ENCODE measurements around the gene TAS2R60. TPM values are rescaled to one million over a fixed set of nuclear protein-coding genes. Genes with fewer than 3 reads are reported as not detected.
"Not testable (repeated sequence)": the region's sequence is repeated elsewhere in the genome, so short reads cannot be mapped to it uniquely, and the experiment has no call there.

TAS2R60 gene
- total RNA-seq, 4 donors from 2014 or later: not detected

DNA sequence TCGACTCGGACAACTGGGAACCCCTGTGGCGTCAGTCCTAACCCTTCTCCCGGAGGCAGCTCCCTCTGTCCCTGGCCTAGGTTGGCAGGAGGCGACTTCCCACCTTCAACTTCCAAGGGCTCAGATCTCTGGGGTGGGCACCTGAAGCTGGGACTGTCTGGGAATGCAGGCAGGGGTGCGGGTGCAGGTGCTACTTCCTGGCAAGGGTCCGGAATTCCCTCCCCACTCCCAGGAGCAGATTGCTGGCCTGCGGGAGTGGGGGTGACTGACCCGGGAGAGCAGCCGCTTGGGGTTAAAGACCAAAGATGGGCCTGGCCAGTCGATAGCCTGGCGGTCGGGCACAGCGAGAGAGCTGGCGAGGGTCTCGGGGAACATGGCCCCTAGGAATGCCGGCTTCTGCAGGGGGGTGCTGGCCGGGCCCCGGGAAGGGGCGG, 35.0 kb upstream of the TAS2R60 start:
- DNase-seq (ENCODE audit: low spot score in 2 of 2): no peak
- Histone ChIP-seq H3K27me3 (no peaks in the 10 kb centered on the region), H3K27ac (peak overlapping the region; percentile 15), H3K36me3 (no peaks in the 10 kb centered on the region), H3K4me1 (peaks cover 48% of the 10 kb centered on the region), H3K9me3 (no peaks in the 10 kb centered on the region), H3K4me3 (peak overlapping the region; percentile 54)
- no peak for TF ChIP-seq POLR2AphosphoS5 (IDR thresholded peaks at IDR 0.05)
- TF ChIP-seq EP300 (IDR thresholded peaks at IDR 0.05): no peak
- TF ChIP-seq, protein P1, sequence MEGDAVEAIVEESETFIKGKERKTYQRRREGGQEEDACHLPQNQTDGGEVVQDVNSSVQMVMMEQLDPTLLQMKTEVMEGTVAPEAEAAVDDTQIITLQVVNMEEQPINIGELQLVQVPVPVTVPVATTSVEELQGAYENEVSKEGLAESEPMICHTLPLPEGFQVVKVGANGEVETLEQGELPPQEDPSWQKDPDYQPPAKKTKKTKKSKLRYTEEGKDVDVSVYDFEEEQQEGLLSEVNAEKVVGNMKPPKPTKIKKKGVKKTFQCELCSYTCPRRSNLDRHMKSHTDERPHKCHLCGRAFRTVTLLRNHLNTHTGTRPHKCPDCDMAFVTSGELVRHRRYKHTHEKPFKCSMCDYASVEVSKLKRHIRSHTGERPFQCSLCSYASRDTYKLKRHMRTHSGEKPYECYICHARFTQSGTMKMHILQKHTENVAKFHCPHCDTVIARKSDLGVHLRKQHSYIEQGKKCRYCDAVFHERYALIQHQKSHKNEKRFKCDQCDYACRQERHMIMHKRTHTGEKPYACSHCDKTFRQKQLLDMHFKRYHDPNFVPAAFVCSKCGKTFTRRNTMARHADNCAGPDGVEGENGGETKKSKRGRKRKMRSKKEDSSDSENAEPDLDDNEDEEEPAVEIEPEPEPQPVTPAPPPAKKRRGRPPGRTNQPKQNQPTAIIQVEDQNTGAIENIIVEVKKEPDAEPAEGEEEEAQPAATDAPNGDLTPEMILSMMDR (IDR thresholded peaks at IDR 0.05): no peak
- no peak for TF ChIP-seq POLR2A (IDR thresholded peaks at IDR 0.05)
- 40% methylated on average over 14 of the region's 20 CpGs for WGBS

DNA sequence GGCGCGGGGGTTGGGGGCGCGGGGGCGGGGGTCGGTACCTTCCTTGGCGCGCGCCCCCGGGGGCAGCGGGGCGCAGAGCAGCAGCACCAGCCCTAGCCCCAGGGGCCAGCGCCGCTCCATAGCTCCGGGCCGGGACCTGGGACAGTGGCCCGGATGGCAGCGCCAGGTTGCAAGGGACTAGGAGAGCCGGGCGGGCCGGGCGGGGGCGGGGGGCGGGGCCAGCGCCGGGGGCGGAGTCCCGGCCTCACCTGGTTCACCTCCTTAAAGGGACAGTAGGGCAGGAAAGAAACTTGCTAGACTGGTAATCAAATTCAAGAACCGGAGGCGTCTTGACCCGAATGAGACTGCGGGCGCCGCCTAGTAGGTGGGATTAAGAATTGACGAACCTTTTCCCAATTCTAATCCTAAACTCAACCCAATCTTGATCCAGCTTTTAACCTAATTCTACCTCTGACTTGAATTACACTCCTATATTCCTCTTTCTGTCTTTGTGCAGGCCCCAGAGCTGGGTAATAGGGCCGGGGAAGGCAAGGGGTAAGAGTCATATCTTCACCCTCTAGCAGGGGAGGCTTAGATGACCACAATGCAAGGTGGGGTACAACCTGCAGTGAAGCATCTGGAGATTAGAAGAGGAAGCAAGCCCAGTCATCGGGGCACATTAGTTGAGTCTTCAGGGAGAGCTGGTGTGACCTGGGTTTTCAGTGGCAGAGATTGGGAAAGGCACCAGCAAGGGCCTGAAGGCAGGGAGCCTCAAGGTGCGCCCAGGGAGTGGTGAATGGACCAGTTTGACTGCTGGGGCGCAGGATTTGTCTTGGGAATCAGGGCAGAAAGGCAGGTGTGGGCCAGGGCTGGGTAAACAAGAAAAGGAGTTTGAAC, 34.3 kb upstream of the TAS2R60 start, which contains the start of gene EPHA1:
Gene EPHA1, minus strand, starts transcription at position 171 of the 876 bp plus-strand sequence. Its CDS starts 51 bp downstream, at position 120.
- Histone ChIP-seq H3K4me1 (peaks cover 48% of the 10 kb centered on the region), H3K4me3 (peak within 1 kb of the TSS; percentile 54), H3K27ac (peak within 1 kb of the TSS; percentile 74), H3K27me3 (no peaks in the 10 kb centered on the region), H3K9me3 (no peaks in the 10 kb centered on the region), H3K36me3 (no peaks in the 10 kb centered on the region)
- DNase-seq (ENCODE audit: low spot score in 2 of 2): no peak
- 17% methylated on average over 11 of the region's 39 CpGs for WGBS
- TF ChIP-seq, protein P1 (IDR thresholded peaks at IDR 0.05): peak in 1 of 2 donors; percentile 34
- TF ChIP-seq EP300 (IDR thresholded peaks at IDR 0.05) (no peak), POLR2AphosphoS5 (IDR thresholded peaks at IDR 0.05) (no peak), POLR2A (IDR thresholded peaks at IDR 0.05) (no peak)

DNA sequence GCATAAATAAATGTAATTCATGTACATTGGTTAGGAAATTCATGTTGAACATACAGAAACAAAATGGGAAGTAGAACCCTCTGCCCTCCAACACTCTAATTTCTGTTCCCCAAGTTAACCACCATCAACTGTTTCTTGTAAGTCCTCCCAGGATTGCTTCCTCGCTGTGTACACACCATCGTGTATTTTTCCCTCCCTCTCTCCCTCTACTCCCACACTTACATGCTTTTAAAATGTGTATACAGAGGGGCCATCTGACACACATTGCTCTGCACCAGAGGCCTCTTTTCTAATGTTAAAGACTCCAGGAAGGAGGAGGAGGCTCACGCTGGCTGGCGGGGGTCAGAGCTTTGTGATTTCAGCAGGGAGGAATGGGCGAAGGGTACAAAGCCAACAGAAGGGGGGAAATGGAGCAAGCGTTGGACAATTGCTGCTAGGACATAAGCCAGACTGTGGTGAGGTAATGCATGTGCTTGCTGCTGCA, 32.7 kb upstream of the TAS2R60 start:
- TF ChIP-seq POLR2A (IDR thresholded peaks at IDR 0.05) (no peak), EP300 (IDR thresholded peaks at IDR 0.05) (no peak), POLR2AphosphoS5 (IDR thresholded peaks at IDR 0.05) (no peak)
- TF ChIP-seq, protein P1 (IDR thresholded peaks at IDR 0.05): no peak
- 44% methylated on average over 6 of the region's 6 CpGs for WGBS
- DNase-seq (ENCODE audit: low spot score in 2 of 2): peak in 1 of 2 donors; percentile 73
- no peak overlapping the region for H3K4me3 ChIP-seq
- no peaks in the 10 kb centered on the region for H3K9me3 ChIP-seq
- no peaks in the 10 kb centered on the region for H3K27me3 ChIP-seq
- H3K36me3 ChIP-seq: no peaks in the 10 kb centered on the region
- H3K4me1 ChIP-seq: peaks cover 41% of the 10 kb centered on the region
- no peak overlapping the region for H3K27ac ChIP-seq

DNA sequence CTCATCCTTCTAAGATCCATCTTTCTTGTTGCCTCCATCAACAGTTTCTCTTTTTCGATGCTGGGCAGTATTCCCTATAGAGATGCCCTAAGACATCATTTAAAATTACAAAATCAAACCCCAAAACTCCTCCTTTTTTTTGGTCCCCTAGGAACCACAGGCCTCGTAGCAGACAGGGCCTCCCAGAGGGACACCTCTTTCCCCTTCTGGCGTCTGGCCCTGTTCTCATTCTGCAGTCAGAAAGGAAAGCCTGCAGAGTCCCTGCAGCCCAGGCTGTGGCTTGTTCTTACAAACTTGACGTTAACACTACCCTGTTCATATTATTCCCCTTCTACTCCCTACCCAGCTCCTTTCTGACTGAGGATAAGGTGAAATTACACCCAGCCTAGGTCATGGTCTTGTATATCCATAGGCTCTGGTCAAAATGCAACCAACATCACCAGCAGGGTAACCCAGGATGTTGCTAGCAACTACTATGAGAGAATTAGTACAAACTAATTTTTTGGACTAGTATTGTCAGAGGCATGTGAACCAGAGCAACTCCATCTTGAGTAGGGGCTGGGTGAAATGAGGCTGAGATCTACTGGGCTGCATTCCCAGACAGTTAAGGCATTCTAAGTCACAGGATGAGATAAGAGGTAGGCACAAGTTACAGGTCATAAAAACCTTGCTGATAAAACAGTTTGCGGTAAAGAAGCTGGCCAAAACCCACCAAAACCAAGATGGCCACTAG, 31.1 kb upstream of the TAS2R60 start:
- no peak overlapping the region for H3K4me3 ChIP-seq
- WGBS: 85% methylated on average over 5 of the region's 5 CpGs
- H3K9me3 ChIP-seq: no peaks in the 10 kb centered on the region
- no peaks in the 10 kb centered on the region for H3K27me3 ChIP-seq
- peaks cover 45% of the 10 kb centered on the region for H3K4me1 ChIP-seq
- no peak overlapping the region for H3K27ac ChIP-seq
- TF ChIP-seq, protein P1 (IDR thresholded peaks at IDR 0.05): no peak
- TF ChIP-seq EP300 (IDR thresholded peaks at IDR 0.05): no peak
- H3K36me3 ChIP-seq: no peaks in the 10 kb centered on the region
- DNase-seq (ENCODE audit: low spot score in 2 of 2): no peak

DNA sequence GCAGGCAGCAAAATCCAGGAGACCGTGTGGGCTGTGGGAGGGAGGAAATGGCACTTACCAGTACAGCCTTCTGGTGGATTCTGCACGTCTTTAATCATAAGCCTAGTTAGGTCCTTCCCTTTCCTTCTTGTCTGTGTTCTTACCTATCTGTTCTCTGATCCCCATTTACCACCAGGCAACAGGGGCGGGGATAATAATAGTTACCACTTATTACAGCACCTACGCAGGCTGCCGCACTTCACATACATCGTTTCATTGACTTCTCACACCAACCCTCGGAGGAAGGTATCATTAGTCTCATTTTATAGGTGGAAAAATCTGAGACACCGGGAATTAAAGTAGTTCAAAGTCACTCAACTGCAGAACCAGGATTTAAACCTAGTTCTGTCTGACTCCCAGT, 30.1 kb upstream of the TAS2R60 start:
- WGBS: 80% methylated on average over 8 of the region's 8 CpGs
- no peaks in the 10 kb centered on the region for H3K27me3 ChIP-seq
- DNase-seq (ENCODE audit: low spot score in 2 of 2): no peak
- H3K4me1 ChIP-seq: peaks cover 35% of the 10 kb centered on the region
- no peak overlapping the region for H3K4me3 ChIP-seq
- no peak for TF ChIP-seq POLR2A (IDR thresholded peaks at IDR 0.05)
- TF ChIP-seq, protein P1 (IDR thresholded peaks at IDR 0.05): no peak
- TF ChIP-seq EP300 (IDR thresholded peaks at IDR 0.05): no peak
- TF ChIP-seq POLR2AphosphoS5 (IDR thresholded peaks at IDR 0.05): no peak
- H3K27ac ChIP-seq: no peak overlapping the region
- no peaks in the 10 kb centered on the region for H3K9me3 ChIP-seq
- H3K36me3 ChIP-seq: no peaks in the 10 kb centered on the region

DNA sequence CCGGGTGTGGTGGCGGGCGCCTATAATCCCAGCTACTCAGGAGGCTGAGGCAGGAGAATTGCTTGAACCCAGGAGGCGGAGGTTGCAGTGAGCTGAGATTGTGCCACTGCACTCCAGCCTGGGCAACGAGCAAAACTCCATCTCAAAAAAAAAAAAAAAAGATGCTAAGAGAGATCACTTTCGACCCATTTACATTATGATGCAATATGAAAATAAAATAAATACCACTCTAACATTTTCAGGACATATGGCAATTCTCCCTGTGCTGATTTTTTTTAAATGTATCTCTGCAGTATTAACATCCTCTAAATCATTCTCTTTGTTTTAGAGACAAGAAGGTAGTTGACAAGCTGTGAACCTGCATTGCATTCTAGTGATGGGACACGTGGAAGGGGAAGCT, 28.0 kb upstream of the TAS2R60 start:
- 84% methylated on average over 7 of the region's 7 CpGs for WGBS
- not testable (repeated sequence) for H3K4me3 ChIP-seq; DNase-seq (ENCODE audit: low spot score in 2 of 2); H3K36me3 ChIP-seq; H3K27me3 ChIP-seq; H3K9me3 ChIP-seq; H3K27ac ChIP-seq
- H3K4me1 ChIP-seq: peaks cover 20% of the 10 kb centered on the region
